Measurements from ENCODE around the gene RASA3.
A peak's percentile ranks its signal among the peaks of the same experiment; 100 is the strongest.

Gene RASA3

DNA sequence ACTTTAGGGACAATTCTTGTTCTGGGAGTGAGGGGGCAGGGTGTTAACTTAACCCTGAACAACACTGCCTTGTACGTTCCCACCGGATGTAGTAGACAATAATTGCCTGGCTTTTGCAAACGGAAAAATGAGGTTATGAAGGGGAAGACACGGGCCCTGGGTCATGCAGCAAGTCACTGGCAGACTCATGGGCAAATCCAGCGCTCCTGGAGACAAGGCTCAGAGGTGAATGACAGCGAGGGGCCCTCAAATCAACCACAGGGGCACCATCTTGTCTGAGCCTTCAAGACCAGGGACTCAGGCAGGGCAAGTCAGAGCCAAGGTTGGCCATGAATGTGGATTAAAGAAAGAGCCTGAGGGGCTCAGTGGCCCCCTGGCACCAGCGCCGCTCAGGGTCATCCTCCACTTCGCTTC lies 2.8 kb downstream of the RASA3 start:
- no peaks in the 10 kb centered on the region for H3K27me3 ChIP-seq (ENCODE audit: insufficient read depth, poor library complexity, severe bottlenecking)
- H3K27ac ChIP-seq (replicated peaks), result peak overlapping the region; percentile 78
- DNase-seq (ENCODE audit: low read depth in 1 of 2, low spot score in 1 of 2), result peak in 1 of 2 experiments; percentile 73
- TF ChIP-seq, protein P1, sequence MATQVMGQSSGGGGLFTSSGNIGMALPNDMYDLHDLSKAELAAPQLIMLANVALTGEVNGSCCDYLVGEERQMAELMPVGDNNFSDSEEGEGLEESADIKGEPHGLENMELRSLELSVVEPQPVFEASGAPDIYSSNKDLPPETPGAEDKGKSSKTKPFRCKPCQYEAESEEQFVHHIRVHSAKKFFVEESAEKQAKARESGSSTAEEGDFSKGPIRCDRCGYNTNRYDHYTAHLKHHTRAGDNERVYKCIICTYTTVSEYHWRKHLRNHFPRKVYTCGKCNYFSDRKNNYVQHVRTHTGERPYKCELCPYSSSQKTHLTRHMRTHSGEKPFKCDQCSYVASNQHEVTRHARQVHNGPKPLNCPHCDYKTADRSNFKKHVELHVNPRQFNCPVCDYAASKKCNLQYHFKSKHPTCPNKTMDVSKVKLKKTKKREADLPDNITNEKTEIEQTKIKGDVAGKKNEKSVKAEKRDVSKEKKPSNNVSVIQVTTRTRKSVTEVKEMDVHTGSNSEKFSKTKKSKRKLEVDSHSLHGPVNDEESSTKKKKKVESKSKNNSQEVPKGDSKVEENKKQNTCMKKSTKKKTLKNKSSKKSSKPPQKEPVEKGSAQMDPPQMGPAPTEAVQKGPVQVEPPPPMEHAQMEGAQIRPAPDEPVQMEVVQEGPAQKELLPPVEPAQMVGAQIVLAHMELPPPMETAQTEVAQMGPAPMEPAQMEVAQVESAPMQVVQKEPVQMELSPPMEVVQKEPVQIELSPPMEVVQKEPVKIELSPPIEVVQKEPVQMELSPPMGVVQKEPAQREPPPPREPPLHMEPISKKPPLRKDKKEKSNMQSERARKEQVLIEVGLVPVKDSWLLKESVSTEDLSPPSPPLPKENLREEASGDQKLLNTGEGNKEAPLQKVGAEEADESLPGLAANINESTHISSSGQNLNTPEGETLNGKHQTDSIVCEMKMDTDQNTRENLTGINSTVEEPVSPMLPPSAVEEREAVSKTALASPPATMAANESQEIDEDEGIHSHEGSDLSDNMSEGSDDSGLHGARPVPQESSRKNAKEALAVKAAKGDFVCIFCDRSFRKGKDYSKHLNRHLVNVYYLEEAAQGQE (IDR thresholded peaks at IDR 0.05; ENCODE audit: insufficient replicate concordance, low read depth), result no peak
- TF ChIP-seq POLR2AphosphoS5 (IDR thresholded peaks at IDR 0.05; ENCODE audit: low read depth), result 0 out of 2 replicates have a peak, but pooled peaks have one; percentile 5
- H3K4me3 ChIP-seq (replicated peaks; ENCODE audit: insufficient read depth, low read length), result peak overlapping the region; percentile 62

DNA sequence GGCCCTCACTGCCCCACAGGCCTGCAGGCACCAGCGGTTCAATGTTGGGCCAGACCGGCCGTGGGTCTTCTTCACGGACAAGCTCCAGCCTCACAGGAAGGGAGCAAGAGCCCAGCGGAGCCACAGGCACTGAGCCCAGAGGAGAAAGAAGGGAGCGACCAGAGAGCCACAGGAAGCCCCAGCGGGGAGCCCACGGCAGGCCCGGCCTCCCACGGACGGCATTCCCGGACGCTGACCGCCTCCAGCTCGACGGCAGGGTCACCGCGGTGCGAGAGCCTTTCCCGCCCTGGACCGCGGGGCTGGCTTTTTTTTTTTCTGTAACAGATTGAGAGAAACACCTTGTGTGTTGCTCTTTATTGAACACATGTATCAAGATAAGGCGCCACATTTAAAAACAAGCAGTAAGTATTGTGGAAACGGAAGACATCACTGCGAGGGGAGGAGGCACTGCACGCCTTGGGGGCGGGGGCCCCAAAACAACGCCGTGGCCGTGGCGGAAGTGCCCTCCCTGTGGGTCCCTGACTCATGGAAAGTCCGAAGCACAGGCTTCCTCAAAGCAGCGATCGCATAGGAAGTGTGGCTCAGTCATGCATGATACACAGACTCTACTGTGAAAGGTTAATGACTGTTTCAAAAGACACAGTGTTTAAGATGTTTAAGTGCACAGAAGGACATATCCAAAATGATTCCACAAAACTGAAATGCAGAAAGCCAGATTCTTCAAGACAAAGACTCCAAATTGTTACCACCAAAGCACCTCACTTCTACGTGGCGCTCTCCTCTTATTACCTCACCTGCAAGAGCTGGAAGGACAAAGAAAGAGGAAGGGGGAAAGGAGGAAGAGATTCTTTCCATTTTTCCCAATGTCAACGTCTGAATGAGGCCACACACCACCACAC lies 3.5 kb downstream of the RASA3 start:
- H3K4me3 ChIP-seq (replicated peaks; ENCODE audit: insufficient read depth, low read length), result peak overlapping the region; percentile 44
- TF ChIP-seq POLR2AphosphoS5 (IDR thresholded peaks at IDR 0.05; ENCODE audit: low read depth) (peak; percentile 85), SPI1 (IDR thresholded peaks at IDR 0.05; ENCODE audit: borderline replicate concordance, low read depth) (peak; percentile 85; the same call in 1 of the 2 replicates), GABPA (IDR thresholded peaks at IDR 0.05; ENCODE audit: low read depth) (peak; percentile 75)
- TF ChIP-seq, protein P2, sequence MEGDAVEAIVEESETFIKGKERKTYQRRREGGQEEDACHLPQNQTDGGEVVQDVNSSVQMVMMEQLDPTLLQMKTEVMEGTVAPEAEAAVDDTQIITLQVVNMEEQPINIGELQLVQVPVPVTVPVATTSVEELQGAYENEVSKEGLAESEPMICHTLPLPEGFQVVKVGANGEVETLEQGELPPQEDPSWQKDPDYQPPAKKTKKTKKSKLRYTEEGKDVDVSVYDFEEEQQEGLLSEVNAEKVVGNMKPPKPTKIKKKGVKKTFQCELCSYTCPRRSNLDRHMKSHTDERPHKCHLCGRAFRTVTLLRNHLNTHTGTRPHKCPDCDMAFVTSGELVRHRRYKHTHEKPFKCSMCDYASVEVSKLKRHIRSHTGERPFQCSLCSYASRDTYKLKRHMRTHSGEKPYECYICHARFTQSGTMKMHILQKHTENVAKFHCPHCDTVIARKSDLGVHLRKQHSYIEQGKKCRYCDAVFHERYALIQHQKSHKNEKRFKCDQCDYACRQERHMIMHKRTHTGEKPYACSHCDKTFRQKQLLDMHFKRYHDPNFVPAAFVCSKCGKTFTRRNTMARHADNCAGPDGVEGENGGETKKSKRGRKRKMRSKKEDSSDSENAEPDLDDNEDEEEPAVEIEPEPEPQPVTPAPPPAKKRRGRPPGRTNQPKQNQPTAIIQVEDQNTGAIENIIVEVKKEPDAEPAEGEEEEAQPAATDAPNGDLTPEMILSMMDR (IDR thresholded peaks at IDR 0.05; ENCODE audit: insufficient read depth, low read length), result no peak
- TF ChIP-seq, protein P1 (IDR thresholded peaks at IDR 0.05; ENCODE audit: insufficient replicate concordance, low read depth), result peak; percentile 19
- DNase-seq (ENCODE audit: low read depth in 1 of 2, low spot score in 1 of 2), result peak; percentile 94 to 98
- peak overlapping the region; percentile 78 for H3K27ac ChIP-seq (replicated peaks)
- no peaks in the 10 kb centered on the region for H3K27me3 ChIP-seq (ENCODE audit: insufficient read depth, poor library complexity, severe bottlenecking)

DNA sequence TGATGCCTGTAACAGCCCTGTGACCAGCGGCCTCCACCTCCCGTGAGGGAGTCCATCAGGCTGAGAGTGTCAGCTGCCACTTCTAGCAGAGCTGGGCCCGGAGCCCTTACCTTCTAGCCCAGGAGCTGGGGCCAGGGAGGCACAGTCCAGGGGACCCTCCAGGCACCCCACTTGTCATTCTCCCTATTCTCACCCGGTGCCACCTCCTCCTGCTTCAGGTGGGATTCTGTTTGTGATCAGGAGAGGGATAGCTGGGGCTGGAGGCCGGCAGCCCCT lies 4.1 kb downstream of the RASA3 start:
- TF ChIP-seq SPI1 (IDR thresholded peaks at IDR 0.05; ENCODE audit: borderline replicate concordance, low read depth) (no peak), POLR2AphosphoS5 (IDR thresholded peaks at IDR 0.05; ENCODE audit: low read depth) (no peak), GABPA (IDR thresholded peaks at IDR 0.05; ENCODE audit: low read depth) (no peak)
- TF ChIP-seq, protein P2 (IDR thresholded peaks at IDR 0.05; ENCODE audit: insufficient read depth, low read length), result no peak
- TF ChIP-seq, protein P1 (IDR thresholded peaks at IDR 0.05; ENCODE audit: insufficient replicate concordance, low read depth), result no peak
- peak overlapping the region; percentile 78 for H3K27ac ChIP-seq (replicated peaks)
- no peaks in the 10 kb centered on the region for H3K27me3 ChIP-seq (ENCODE audit: insufficient read depth, poor library complexity, severe bottlenecking)
- H3K4me3 ChIP-seq (replicated peaks; ENCODE audit: insufficient read depth, low read length), result peak overlapping the region; percentile 44
- no peak for DNase-seq (ENCODE audit: low read depth in 1 of 2, low spot score in 1 of 2)
